GM12865 (cell line): ENCODE results near the gene PTPRN2.

Experiments used
- DNase-seq: peaks from one replicate; pipeline ENCODE4 v3.0.0; 2010; ENCODE audit warnings: low read depth
- H3K4me3 ChIP-seq: 2 replicates; pipeline ENCODE4 v1.5.1; 2011; ENCODE audit warnings: mild to moderate bottlenecking, low read depth, low read length, control low read depth
- CTCF ChIP-seq: IDR thresholded peaks from 2 replicates; pipeline ENCODE4 v1.5.1; 2011; ENCODE audit warnings: low read length, control low read depth, low read depth, inconsistent platforms; ENCODE audit not compliant: insufficient read depth; ENCODE audit errors: missing control alignments

Gene PTPRN2

GRCh38 chr7:157952841-157953645 is 634.6 kb downstream of the PTPRN2 start:
- H3K4me3 ChIP-seq: no peak overlapping the region
- TF ChIP-seq CTCF: no peak
- DNase-seq: no peak

GRCh38 chr7:157952050-157952667 is 635.5 kb downstream of the PTPRN2 start:
- no peak overlapping the region for H3K4me3 ChIP-seq
- no peak for DNase-seq
- TF ChIP-seq CTCF: no peak

DNA sequence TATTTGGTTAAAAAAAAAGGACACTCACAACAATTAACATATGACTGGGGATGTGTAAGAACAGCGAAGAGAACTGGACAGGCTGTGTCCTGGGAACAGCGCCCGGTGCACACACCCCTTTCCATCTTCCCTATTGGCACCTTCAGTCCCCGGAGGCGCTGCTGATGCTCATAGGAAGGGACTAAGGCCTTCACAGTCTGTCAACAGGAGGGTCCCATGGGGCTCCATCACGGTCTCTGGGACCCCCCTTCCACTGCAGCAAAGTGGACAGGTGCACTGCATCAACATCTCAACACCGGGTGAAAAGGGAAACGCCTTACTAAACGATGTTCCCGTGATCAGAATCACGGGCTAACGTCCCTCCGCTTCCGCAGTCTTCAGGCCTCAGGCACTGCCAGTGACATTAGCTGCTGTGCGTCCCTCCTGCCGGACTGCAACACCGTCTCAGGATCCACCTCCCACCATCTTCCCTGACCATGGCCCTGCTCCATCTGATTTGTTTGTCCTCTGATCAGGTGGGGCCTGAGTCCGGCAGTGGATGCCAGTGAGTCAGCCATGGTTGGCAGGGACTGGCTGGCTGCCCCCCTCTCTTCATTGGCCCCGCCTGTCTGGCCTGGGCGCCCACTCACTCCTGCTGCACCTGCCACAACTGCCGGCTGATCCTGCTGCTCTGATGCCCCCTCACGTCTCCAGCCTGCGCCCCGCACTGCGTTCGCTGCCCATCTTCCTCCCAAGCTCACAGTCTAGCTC is 636.1 kb downstream of the PTPRN2 start:
- no peak overlapping the region for H3K4me3 ChIP-seq
- no peak for TF ChIP-seq CTCF
- DNase-seq: no peak

DNA sequence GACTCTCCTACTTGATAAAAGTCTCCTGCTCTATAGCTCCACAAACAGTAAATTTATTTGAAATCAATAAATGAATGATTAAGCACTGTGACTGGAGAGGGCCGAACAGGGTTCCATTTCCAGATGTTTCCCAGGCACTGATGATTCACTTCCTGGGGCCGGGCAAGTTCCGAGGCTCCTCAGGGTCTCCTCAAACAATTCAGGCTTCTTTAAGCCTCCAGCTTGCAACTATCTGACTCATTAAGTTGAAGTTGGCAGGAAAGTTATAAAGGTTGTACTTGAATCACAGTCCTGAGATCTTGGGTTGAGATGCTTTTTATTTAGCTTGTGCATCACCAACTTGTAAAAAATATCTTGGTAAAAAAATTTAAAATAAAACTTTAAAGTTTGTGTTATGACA is 637.9 kb downstream of the PTPRN2 start:
- H3K4me3 ChIP-seq: no peak overlapping the region
- TF ChIP-seq CTCF: no peak
- DNase-seq: no peak

- H3K4me3 ChIP-seq: no peak overlapping the region
- no peak for DNase-seq
These were observed 640.1 kb downstream of the PTPRN2 start for GRCh38 chr7:157947504-157947903.

More at GRCh38 chr7:157947504-157947903, 640.1 kb downstream of the PTPRN2 start:
- TF ChIP-seq CTCF: no peak
